Esophagus muscularis mucosa (tissue), 4 donors: Measurements from ENCODE around the gene PLXNA4.

Experiments used
- CTCF ChIP-seq, 3 experiments: fragments of 200-600 bp in 2 of 3; fragments of 450-650 bp in 1 of 3; sonication (generic) in 2 of 3; IDR thresholded peaks; one replicate each; pipeline ENCODE4 v1.5.1; 2017 to 2019; ENCODE audit warnings: antibody characterized with exemption in 3 of 3, mild to moderate bottlenecking in 2 of 3, moderate library complexity in 1 of 3
- EP300 ChIP-seq: sonication (generic); formaldehyde crosslinking; IDR thresholded peaks from one replicate; pipeline ENCODE4 v1.6.1; 2017; ENCODE audit warnings: antibody characterized with exemption
- POLR2A ChIP-seq: fragments of 450-650 bp; IDR thresholded peaks from one replicate; pipeline ENCODE4 v1.6.1; 2017; ENCODE audit warnings: antibody characterized with exemption, moderate library complexity, mild to moderate bottlenecking, low read depth

DNA sequence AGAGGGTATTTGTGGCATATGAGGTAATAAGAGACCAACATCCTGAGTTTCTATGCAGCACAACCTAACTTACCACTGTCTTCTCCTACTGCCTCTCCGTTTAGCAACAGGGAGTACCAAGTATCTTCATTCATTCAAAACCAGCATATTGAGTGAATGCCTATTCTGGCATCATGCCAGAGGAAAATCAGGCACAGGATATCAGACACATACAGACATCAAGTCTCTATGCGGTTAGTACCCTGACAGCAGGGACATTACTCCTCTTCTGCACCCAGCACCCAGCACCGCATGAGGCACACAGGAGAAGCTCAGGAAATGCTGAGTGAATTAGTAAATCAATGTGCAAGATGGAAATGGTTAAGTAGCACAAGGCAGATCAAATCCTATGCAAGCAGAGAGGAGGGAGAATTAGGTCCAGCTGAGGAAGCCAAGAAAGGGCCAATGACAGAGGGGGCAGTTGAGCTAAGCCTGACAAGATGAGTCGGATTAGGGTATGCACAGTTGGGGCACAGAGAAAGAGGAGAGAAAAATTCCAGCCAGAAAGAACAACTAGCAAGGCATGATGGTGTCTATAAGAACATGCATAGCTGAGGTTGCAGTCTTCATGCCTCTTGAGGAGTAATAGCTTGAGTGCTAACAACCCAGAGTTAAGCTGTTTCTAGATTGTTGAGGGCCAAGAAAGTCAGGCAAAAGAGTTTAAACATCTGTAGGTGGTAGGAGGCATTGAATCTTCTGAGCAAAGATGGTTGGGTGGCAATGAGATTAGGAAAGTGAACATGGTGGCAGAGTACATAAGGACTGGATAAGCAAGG lies 146.0 kb downstream of the PLXNA4 start:
- no peak for TF ChIP-seq POLR2A
- TF ChIP-seq CTCF (IDR thresholded peaks at IDR 0.05) = no peak
- no peak for TF ChIP-seq EP300
